Measurements from ENCODE around the gene TUG1.

DNA sequence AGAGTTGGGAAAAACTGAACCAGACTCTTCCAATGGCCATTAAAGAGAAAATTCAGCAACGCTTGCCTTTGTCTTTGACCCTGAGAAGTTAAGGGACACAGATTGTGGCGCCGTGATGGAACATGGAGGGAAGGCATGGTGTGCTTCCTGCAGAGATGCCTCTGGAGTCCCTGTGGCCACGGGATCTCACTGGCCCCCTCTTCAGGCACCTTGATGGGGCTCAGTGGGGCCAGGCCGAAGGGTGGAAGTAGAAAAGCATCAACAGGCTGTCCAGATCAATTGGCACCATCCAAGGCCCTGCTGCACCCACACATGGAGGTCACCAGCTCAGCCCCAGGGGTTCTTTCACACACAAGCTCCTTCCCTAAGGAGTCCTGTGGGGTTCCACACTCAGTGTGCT lies 43.4 kb upstream of the TUG1 start:
- TF ChIP-seq, protein P1, sequence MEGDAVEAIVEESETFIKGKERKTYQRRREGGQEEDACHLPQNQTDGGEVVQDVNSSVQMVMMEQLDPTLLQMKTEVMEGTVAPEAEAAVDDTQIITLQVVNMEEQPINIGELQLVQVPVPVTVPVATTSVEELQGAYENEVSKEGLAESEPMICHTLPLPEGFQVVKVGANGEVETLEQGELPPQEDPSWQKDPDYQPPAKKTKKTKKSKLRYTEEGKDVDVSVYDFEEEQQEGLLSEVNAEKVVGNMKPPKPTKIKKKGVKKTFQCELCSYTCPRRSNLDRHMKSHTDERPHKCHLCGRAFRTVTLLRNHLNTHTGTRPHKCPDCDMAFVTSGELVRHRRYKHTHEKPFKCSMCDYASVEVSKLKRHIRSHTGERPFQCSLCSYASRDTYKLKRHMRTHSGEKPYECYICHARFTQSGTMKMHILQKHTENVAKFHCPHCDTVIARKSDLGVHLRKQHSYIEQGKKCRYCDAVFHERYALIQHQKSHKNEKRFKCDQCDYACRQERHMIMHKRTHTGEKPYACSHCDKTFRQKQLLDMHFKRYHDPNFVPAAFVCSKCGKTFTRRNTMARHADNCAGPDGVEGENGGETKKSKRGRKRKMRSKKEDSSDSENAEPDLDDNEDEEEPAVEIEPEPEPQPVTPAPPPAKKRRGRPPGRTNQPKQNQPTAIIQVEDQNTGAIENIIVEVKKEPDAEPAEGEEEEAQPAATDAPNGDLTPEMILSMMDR (IDR thresholded peaks at IDR 0.05), result no peak
- TF ChIP-seq ZFX (IDR thresholded peaks at IDR 0.05; ENCODE audit: borderline replicate concordance), result no peak
